GM21367 (cell line): ENCODE data around the gene DNAH11.
A peak's percentile ranks its signal among the peaks of the same experiment; 100 is the strongest.
"Not testable (repeated sequence)": the region's sequence is repeated elsewhere in the genome, so short reads cannot be mapped to it uniquely, and the experiment has no call there.

Experiments
- ATAC-seq: cut with Tn5 transposase; IDR thresholded peaks from one replicate; pipeline ENCODE4 v1.9.1; 2021; ENCODE audit not compliant: unreplicated experiment

Gene DNAH11

DNA sequence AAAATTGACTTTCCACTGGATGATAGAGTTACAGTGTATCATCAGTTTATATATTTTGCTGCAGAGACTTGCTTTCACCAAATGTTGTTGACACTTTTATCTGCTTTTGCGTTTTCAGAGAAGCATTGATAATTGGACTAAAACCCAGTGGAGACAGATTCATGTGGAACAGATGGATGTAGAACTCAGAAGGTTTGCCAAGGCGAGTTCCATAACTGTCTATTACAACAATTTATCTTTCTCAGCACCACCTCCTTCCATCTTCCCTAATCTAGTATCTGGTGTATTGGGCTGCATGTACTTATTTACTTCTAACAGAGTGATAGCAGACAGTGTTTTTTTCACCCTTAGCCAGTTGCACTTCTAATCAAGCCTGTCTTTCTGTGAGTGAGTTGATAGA is 73.3 kb downstream of the DNAH11 start:
- no peak for ATAC-seq

- no peak for ATAC-seq
Observed at GRCh38 chr7:21616796-21617436, 74.1 kb downstream of the DNAH11 start.

DNA sequence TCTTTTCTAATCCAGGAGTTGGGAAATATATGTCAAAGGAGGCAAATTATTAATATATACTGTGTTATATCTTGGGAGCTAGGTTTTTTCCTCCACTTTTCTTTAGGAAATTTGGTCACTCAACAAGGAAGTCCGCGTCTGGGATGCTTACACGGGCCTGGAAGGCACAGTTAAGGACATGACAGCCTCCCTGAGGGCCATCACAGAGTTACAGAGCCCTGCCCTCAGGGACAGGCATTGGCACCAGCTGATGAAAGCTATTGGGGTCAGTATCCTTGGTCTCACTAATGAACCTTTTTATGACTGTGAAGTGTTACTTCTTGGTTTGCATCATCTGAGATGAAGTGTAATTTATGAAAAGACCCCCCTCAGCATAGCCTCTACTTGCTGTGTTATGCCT is 74.7 kb downstream of the DNAH11 start:
- ATAC-seq, result no peak

- ATAC-seq, result no peak
Observed at GRCh38 chr7:21617916-21618390, 75.1 kb downstream of the DNAH11 start.

GRCh38 chr7:21618706-21619105 is 75.9 kb downstream of the DNAH11 start:
- ATAC-seq, result no peak

DNA sequence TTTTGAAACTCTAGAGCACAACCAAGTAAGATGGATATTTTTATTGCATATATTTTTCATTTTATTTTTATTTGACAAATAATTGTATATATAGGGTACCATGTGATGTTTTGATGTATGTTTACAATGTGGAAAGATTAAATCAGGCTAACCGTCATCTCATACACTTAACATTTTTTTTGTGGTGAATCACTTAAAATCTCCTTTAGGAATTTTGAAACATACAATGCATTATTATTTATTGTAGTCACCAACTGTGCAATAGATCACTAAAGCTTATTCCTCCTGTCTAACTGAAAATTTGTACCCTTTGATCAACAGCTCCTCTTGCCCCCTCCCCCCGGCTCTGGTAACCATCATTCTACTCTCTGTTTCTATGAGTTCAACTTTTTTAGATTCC is 77.2 kb downstream of the DNAH11 start:
- ATAC-seq, result no peak

DNA sequence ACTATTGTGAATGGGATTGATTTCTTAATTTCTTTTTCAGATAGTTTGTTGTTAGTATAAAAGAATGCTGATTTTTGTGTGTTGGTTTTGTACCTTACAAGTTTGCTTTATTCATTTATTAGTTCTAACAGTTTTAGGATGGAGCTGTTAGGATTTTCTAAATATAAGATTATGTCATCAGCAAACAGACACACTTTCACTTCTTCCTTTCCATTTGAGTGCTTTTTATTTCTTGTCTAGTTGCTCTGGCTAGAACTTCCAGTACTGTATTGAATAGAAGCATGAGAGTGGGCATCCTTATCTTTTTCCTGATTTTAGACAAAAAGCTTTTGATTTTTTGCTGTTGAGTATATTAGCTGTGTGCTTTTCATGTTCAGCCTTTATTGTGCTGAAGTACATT is 81.5 kb downstream of the DNAH11 start:
- no peak for ATAC-seq

DNA sequence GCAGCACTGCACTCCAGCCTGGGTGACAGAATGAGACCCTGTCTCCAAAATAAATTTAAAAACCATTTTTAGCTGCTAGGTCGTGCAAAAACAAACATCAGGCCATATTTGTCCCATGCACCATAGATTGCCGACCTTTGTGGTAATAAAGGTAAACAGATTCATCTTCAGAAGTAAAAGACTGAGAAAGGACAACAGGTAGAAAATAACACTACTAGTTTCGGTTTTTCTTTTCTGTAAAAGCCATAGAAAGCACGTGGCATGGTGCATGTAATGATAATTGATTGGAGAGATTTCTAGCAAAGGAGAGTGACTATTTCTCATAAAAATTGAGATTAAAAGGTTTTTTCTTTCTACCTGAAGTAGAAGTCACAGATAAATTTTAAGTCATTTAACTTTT is 93.9 kb downstream of the DNAH11 start:
- ATAC-seq, result no peak

- ATAC-seq, result no peak
Observed at GRCh38 chr7:21639206-21639868, 96.5 kb downstream of the DNAH11 start.

DNA sequence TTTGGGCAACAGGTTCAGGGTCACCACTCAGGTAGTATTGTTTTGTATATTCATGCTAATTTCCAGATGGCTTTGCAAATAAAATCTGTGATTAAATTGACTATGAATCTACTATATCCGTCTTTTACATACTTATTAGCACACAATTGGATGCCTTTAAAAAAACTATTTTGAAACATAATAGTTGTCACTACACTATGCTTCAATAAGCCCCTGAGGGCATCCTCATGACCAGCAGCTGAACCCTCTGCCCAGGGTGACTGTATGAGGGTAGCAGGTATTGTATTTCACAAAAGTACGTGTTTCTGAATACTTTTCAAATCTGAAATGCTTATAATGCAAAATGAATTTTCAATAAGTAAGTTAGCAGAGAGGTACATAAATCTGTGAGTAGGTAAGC is 97.3 kb downstream of the DNAH11 start:
- ATAC-seq, result no peak

- no peak for ATAC-seq
Observed at GRCh38 chr7:21641546-21641945, 98.7 kb downstream of the DNAH11 start.

DNA sequence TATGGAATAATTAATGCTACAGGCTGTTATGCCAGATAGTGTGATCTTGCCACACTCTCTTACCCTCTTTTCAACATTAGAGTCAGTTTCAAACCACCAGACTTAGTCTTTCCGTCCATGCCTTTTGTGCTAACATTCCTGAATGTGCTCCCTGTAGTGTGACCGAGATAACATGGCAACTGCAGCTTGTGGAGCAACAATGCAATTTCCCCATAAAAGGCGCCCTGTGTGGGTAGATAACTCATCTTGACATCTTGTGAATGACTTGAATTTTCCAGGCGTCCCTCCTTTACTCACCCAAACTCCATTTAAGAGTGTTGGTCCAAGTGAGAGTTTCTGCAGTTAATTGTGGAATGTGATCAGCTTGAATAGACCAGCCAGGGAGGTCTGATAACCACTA is 99.6 kb downstream of the DNAH11 start:
- ATAC-seq, result no peak

DNA sequence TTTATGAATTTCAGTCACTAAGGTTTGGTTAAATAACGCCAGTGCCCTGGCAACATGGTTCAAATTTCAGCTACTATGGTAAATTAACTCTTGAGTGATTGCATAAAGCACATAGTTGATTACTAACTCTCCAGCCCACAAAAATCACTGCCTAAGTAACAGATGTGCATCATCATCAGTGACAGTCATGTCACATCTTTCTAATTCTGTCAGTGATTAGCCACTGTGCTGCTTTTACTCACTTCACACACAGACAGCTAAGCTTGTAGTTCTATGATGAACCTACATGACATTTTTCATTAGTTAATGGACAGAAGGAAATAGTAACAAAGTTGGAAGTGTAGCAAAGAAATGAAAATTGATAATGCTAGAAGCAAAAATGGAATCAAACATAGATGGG is 108.9 kb downstream of the DNAH11 start:
- ATAC-seq, result no peak

DNA sequence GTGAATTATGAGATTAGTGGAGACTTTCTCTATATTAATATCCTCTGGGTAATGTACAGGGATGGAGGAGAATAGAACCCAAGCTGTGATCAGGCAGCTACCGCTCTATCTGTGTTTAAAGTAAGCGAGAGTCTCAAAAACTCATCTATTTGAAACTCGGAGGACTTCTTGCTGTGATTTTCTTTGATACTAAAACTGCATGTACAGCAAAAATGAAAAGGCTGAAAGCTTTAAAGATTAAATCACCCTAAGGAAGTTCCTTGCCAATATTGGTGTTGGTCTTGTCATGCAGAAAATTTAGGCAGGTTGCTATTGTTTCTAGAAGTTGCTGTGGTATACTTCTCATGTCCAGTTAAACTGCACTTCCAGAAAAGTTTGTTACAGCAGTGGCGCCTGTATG is 110.8 kb downstream of the DNAH11 start:
- ATAC-seq, result no peak

DNA sequence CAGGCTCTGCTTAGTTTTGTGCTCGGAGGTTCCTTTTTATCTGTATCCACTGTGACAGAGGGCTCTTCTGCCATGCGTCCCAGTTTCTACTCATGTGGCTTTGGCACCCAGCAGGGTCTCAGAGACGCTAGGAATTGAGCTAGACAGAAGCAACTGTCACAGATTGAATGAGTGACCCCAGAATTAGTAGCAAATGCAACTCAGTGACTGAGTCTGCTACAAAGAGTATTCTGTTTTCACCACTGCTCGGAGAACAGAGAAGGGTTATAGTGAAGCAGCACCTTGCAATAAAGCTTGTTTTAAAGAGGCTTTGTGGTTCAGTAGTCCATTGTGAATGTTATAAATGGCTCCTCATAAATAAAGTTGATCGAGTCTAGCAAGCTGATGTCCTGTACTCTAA is 113.2 kb downstream of the DNAH11 start:
- ATAC-seq, result no peak

DNA sequence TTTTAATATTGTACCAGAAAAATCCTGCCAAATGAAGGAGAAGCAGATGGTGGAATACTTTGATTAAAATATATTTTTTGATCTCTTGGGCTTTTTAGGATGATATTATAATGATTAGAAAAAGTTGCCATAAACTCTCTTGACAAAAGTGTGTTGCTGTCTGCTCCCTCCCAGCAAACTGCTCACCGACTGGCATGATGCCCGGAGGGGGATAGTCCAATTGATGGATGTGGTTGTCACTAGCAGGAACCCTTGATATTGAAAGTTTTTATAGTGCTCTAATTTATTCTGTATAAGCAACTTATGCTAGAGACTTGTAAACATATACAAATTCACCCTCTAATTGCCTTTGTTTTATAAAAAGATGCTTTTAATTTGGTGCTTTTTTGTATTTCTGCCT is 114.0 kb downstream of the DNAH11 start:
- ATAC-seq, result no peak

- no peak for ATAC-seq
Observed at GRCh38 chr7:21670496-21670895, 127.7 kb downstream of the DNAH11 start.

- ATAC-seq, result peak; percentile 60
Observed at GRCh38 chr7:21671859-21672258, 129.0 kb downstream of the DNAH11 start.

DNA sequence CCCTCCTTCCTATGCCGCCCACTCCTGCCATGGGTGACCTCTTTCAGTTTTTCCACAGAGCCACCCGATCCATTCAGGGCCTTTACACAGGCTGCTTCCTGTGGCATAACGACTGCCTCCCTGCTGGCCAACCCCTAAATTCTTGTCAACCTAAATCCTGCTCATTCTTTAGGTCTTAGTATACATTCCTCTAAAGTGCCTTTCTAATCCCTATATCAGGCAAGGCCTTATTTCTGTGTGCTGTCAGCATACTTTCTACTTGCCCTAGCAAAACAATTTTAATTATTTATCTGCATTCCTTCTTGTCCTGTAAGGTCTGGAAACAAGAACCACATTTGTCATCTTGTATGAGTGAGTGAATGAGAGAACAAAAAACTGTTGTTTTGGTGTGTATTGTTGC is 132.4 kb downstream of the DNAH11 start:
- no peak for ATAC-seq

DNA sequence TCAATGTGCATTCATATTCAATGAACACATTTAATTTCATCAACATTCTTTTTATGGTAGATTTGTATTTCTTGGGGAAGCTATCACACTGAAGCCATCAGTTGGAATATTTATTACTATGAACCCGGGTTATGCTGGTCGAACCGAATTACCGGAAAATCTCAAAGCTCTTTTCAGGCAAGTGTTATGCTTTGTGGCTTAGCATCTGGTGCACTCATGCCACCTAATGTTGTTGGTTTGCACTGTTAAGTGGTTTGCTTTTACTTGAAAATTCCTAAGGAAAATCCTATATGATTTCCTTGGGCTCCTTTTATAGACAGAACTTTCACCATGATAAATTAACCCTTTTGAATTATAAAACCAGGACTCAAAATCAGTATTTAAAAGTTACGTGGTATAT is 147.9 kb downstream of the DNAH11 start:
- ATAC-seq, result no peak

GRCh38 chr7:21691146-21691545 is 148.3 kb downstream of the DNAH11 start:
- ATAC-seq, result not testable (repeated sequence)

DNA sequence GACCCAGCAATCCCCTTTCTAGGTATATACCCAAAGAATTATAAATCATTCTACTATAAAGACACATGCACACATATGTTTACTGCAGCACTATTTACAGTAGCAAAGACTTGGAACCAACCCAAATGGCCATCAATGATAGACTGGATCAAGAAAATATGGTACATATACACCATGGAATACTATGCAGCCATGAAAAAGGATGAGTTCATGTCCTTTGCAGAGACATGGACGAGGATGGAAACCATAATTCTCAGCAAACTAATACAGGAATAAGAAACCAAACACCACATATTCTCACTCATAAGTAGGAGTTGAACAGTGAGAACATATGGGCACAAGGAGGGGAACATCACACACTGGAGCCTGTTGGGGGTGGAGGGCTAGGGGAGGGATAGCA is 157.7 kb downstream of the DNAH11 start:
- not testable (repeated sequence) for ATAC-seq

- ATAC-seq, result no peak
Observed at GRCh38 chr7:21702303-21702702, 159.5 kb downstream of the DNAH11 start.
